RWPE2 (cell line): ENCODE measurements around the gene CERS1.
A peak's percentile ranks its signal among the peaks of the same experiment; 100 is the strongest.
"Not testable (repeated sequence)": the region's sequence is repeated elsewhere in the genome, so short reads cannot be mapped to it uniquely, and the experiment has no call there.

Experiments used
- ATAC-seq: fragments of 200-7000 bp; cut with Tn5 transposase; 3 replicates; pipeline ENCODE4 v1.9.1; 2021; ENCODE audit warnings: low read depth
- DNase-seq: peaks from one replicate; pipeline ENCODE4 v3.0.0-alpha.2; 2020; ENCODE audit warnings: low spot score
- H3K27ac ChIP-seq: fragments of 450-650 bp; 2 replicates; pipeline ENCODE4 v1.5.1; 2017; ENCODE audit warnings: mild to moderate bottlenecking; ENCODE audit not compliant: poor library complexity, severe bottlenecking
- H3K27me3 ChIP-seq: fragments of 250-450 bp; sonication (Bioruptor Pico); 2 replicates; pipeline ENCODE4 v1.5.1; 2021; ENCODE audit warnings: mild to moderate bottlenecking, moderate library complexity; ENCODE audit not compliant: insufficient read depth, poor library complexity, severe bottlenecking
- H3K36me3 ChIP-seq: fragments of 250-450 bp; sonication (Bioruptor Pico); 2 replicates; pipeline ENCODE4 v1.5.1; 2020; ENCODE audit warnings: low read depth, mild to moderate bottlenecking, moderate library complexity
- H3K4me1 ChIP-seq: fragments of 250-450 bp; sonication (Bioruptor Pico); 2 replicates; pipeline ENCODE4 v1.5.1; 2021; ENCODE audit warnings: mild to moderate bottlenecking, moderate library complexity; ENCODE audit not compliant: insufficient read depth, poor library complexity, severe bottlenecking
- H3K4me3 ChIP-seq: fragments of 250-450 bp; sonication (Bioruptor Pico); 2 replicates; pipeline ENCODE4 v1.5.1; 2021; ENCODE audit warnings: mild to moderate bottlenecking, moderate library complexity; ENCODE audit not compliant: severe bottlenecking
- H3K9me3 ChIP-seq: fragments of 250-450 bp; sonication (Bioruptor Pico); 2 replicates; pipeline ENCODE4 v1.5.1; 2021; ENCODE audit warnings: mild to moderate bottlenecking, moderate library complexity; ENCODE audit not compliant: severe bottlenecking
- CTCF ChIP-seq: fragments of 450-650 bp; IDR thresholded peaks from one replicate; pipeline ENCODE4 v1.5.1; 2017; ENCODE audit warnings: mild to moderate bottlenecking, moderate library complexity; ENCODE audit not compliant: poor library complexity, severe bottlenecking

CERS1 gene

GRCh38 chr19:18919900-18920214 is 23.9 kb upstream of the CERS1 start:
- ATAC-seq: no peak; the same call in 2 of the 3 replicates

GRCh38 chr19:18919086-18919899 is 23.3 kb upstream of the CERS1 start, which contains the start of the genes COPE and DDX49:
Gene COPE, minus strand, starts transcription at chr19:18919387. Its CDS starts 39 bp downstream, at chr19:18919348.
Gene DDX49, plus strand, starts transcription at chr19:18919715. Its CDS starts 27 bp downstream, at chr19:18919742.
- H3K4me3 ChIP-seq: peak within 1 kb of the TSS; percentile 74
- peak within 1 kb of the TSS; percentile 43 for H3K27ac ChIP-seq
- peak; percentile 97 for ATAC-seq
- H3K36me3 ChIP-seq: peaks cover 50% of the 10 kb centered on the region
- no peak for TF ChIP-seq CTCF
- DNase-seq: peak; percentile 98
- H3K9me3 ChIP-seq: no peaks in the 10 kb centered on the region
- H3K4me1 ChIP-seq: no peaks in the 10 kb centered on the region
- H3K27me3 ChIP-seq: no peaks in the 10 kb centered on the region

More at GRCh38 chr19:18919900-18920214, 23.9 kb upstream of the CERS1 start:
- H3K4me3 ChIP-seq: peak overlapping the region; percentile 74
- no peaks in the 10 kb centered on the region for H3K27me3 ChIP-seq
- H3K9me3 ChIP-seq: no peaks in the 10 kb centered on the region
- no peak overlapping the region for H3K27ac ChIP-seq
- H3K4me1 ChIP-seq: no peaks in the 10 kb centered on the region
- TF ChIP-seq CTCF: no peak
- no peak for DNase-seq
- H3K36me3 ChIP-seq: peaks cover 54% of the 10 kb centered on the region

GRCh38 chr19:18917593-18917992 is 21.6 kb upstream of the CERS1 start:
- not testable (repeated sequence) for ATAC-seq, H3K4me3 ChIP-seq, H3K4me1 ChIP-seq, DNase-seq, H3K27ac ChIP-seq, H3K27me3 ChIP-seq, H3K9me3 ChIP-seq
- H3K36me3 ChIP-seq: peaks cover 40% of the 10 kb centered on the region

GRCh38 chr19:18915639-18916038 is 19.7 kb upstream of the CERS1 start:
- Histone ChIP-seq H3K27me3 (no peaks in the 10 kb centered on the region), H3K36me3 (peaks cover 40% of the 10 kb centered on the region)
- ATAC-seq: no peak

GRCh38 chr19:18913466-18913865 is 17.5 kb upstream of the CERS1 start:
- Histone ChIP-seq H3K27ac (no peak overlapping the region), H3K9me3 (no peaks in the 10 kb centered on the region), H3K4me3 (no peak overlapping the region), H3K36me3 (peaks cover 46% of the 10 kb centered on the region), H3K27me3 (no peaks in the 10 kb centered on the region), H3K4me1 (no peaks in the 10 kb centered on the region)
- ATAC-seq (no peak), DNase-seq (no peak)
- TF ChIP-seq CTCF: no peak

More at GRCh38 chr19:18915639-18916038, 19.7 kb upstream of the CERS1 start:
- no peak overlapping the region for H3K27ac ChIP-seq
- peak; percentile 47 for TF ChIP-seq CTCF
- no peak overlapping the region for H3K4me3 ChIP-seq
- H3K4me1 ChIP-seq: no peaks in the 10 kb centered on the region
- no peak for DNase-seq
- no peaks in the 10 kb centered on the region for H3K9me3 ChIP-seq
